ENCODE results near the gene PEX5. TPM values are rescaled to one million over a fixed set of nuclear protein-coding genes. Genes with fewer than 3 reads are reported as not detected.

PEX5 gene
- total RNA-seq (10 to 100 TPM; 25.7 to 37.7 (median 34.1) TPM), polyA plus RNA-seq (10 to 100 TPM; 14.9 to 21.6 TPM)

DNA sequence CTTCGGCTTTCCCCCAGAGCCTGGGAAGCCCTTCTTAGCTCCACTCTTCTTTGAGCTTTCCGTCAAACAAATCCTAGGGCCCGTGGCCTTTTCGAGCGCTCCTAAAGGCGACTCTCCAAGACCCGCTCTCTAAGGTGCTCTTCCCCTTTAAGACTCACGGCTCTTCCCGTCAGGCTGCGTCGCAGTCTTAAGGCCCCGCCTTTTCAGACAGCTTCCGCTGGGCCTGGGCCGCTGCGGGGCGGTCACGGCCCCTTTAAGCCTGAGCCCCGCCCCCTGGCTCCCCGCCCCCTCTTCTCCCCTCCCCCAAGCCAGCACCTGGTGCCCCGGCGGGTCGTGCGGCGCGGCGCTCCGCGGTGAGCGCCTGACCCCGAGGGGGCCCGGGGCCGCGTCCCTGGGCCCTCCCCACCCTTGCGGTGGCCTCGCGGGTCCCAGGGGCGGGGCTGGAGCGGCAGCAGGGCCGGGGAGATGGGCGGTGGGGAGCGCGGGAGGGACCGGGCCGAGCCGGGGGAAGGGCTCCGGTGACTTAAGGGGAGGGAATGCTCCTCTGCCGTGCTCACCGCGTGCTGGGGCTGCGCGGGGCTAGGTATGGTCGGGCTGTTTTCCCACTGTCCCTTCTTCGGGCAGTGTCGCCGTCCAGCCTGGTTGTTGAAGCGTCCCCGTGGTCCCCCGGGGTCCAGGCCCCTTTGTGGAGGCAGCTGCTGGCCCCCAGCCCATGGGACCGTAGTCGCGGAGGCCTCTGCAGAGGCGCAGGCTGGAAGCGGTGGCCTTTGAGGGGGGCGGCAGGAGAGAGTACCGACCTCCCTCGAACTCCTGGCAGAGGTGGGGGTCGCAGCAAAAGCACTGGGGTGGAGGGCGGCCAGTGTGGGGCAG lies at the start of gene PEX5:
Gene PEX5 (plus strand): TSS at position 289 of the 870 bp plus-strand sequence. CDS start 692 bp downstream, outside the sequence.
- peak within 1 kb of the TSS; percentile 60 to 92 (median 76) for H3K4me3 ChIP-seq
- no peaks in the 10 kb centered on the region for H3K9me3 ChIP-seq
- intact Hi-C loops (cut with DNase I) = no loop called here
- H3K36me3 ChIP-seq = peaks cover 0 to 4% (median 0%) of the 10 kb centered on the region in 3 donors
- peaks cover 0 to 10% (median 6%) of the 10 kb centered on the region in 3 donors for H3K4me1 ChIP-seq
- FAIRE-seq (no peak), ATAC-seq (peak; percentile 95 to 97 (median 96)), DNase-seq (peak; percentile 89 to 95 (median 90))
- TF ChIP-seq, protein P1, sequence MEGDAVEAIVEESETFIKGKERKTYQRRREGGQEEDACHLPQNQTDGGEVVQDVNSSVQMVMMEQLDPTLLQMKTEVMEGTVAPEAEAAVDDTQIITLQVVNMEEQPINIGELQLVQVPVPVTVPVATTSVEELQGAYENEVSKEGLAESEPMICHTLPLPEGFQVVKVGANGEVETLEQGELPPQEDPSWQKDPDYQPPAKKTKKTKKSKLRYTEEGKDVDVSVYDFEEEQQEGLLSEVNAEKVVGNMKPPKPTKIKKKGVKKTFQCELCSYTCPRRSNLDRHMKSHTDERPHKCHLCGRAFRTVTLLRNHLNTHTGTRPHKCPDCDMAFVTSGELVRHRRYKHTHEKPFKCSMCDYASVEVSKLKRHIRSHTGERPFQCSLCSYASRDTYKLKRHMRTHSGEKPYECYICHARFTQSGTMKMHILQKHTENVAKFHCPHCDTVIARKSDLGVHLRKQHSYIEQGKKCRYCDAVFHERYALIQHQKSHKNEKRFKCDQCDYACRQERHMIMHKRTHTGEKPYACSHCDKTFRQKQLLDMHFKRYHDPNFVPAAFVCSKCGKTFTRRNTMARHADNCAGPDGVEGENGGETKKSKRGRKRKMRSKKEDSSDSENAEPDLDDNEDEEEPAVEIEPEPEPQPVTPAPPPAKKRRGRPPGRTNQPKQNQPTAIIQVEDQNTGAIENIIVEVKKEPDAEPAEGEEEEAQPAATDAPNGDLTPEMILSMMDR (IDR thresholded peaks at IDR 0.05) = no peak
- peak within 1 kb of the TSS; percentile 75 to 89 (median 77) for H3K27ac ChIP-seq
- no peaks in the 10 kb centered on the region for H3K27me3 ChIP-seq
- 1% methylated on average over 45 to 68 of the region's 68 CpGs for WGBS, 2 donors

DNA sequence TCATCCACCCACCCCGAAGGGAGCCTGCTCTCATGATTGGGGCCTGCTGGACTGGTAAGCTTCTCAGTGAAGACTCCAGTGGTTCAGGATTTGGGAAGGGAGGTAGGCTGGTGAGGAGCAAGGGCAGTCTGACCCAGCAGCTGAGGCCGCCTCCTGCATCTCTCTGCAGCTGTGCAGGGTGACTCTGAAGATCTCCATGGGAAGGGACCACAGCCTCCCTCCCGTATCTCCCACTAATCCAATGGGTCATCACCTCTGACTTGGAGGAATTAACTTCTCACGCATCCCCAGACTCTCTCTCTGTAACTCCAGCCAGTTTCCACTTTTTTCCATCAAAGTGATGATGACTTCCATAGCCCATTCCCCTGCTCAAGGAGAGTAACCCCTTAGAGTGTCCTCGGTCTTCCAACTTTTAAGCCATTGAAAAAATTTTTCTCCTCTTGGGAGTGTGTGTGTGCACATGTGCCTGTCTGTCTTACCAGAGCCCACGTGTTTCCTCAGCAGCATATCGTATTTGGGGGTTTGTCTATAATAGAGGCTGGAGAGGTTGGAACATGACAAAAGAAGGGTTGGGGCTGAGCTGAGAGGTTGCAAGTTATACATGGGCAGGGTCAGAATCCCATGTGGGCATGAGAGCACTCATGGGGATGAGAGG lies 48.0 kb upstream of the PEX5 start:
- Histone ChIP-seq H3K36me3 (peaks cover 0 to 10% (median 0%) of the 10 kb centered on the region in 3 donors), H3K27me3 (no peaks in the 10 kb centered on the region), H3K9me3 (no peaks in the 10 kb centered on the region), H3K4me1 (no peaks in the 10 kb centered on the region), H3K4me3 (no peak overlapping the region), H3K27ac (no peak overlapping the region)
- 79% methylated on average over 7 of the region's 7 CpGs for WGBS, 2 donors
- intact Hi-C loops (cut with DNase I) = no loop called here
- FAIRE-seq (no peak), ATAC-seq (no peak), DNase-seq (no peak)
- TF ChIP-seq, protein P1 (IDR thresholded peaks at IDR 0.05) = no peak

DNA sequence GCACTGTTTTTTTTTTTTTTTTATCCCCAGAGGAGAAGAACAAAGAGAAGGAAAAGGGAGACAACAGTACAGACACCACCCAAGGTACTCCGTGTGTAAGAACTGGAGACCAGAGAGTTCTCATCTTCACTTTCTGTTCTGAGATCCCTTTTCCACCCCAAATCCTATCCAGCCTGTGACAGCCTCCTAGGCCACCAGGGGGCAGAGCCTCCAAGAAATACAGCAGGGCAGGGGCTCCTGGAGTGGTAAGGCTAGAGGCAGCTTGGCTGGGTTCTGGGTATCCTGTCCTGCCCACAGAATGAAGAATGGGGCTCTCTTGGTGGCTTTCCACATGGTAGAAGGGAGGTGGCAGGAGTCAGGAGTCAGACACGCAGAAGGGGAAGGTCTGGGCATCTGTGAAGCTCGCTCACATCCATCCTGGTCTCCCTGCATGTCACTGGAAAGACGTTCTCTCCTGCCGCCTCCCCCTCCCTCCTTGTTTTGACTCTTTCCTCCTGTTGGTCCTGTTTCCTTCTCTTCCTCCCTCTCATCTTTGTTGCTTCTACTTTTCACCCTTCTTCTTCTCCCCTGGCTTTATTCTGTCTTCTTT lies 47.3 kb upstream of the PEX5 start:
- DNase-seq (peak in 1 of 6 donors; percentile 43), ATAC-seq (peak in 3 of 4 donors; percentile 78 to 84 (median 80)), FAIRE-seq (no peak)
- no peak overlapping the region for H3K27ac ChIP-seq
- H3K4me3 ChIP-seq = no peak overlapping the region
- 65 to 68% methylated on average over 5 of the region's 5 CpGs for WGBS, 2 donors
- TF ChIP-seq, protein P1 (IDR thresholded peaks at IDR 0.05) = peak; percentile 7 to 67 (median 51)
- H3K4me1 ChIP-seq = no peaks in the 10 kb centered on the region
- no peaks in the 10 kb centered on the region for H3K27me3 ChIP-seq
- H3K36me3 ChIP-seq = peaks cover 0 to 3% (median 0%) of the 10 kb centered on the region in 3 donors
- intact Hi-C loops (cut with DNase I) = no loop called here
- no peaks in the 10 kb centered on the region for H3K9me3 ChIP-seq

DNA sequence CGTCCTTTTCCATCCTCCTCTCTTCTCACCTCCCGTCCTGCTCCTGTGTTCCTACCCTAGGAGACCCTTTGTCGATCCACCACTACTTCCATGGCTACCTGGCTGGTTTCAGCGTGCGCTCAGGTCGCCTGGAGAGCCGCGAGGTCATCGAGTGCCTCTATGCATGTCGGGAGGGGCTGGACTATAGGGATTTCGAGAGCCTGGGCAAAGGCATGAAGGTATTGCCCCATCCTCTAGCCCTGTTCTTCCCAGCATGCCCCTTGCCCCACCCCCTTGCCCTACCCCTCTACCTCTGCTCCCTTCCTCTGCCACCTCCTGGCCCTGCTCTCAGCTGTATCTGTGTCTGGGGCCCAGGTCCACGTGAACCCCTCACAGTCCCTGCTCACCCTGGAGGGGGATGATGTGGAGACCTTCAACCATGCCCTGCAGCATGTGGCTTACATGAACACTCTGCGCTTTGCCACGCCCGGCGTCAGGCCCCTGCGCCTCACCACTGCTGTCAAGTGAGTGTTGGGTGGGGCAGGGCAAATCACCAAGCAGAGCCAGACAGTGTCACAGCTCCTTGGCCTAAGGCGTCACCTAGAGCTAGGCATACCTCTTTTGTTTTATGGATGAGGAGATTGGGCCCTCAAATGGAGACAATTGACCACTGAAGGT lies 46.5 kb upstream of the PEX5 start:
- no peak overlapping the region for H3K4me3 ChIP-seq
- H3K9me3 ChIP-seq = no peaks in the 10 kb centered on the region
- TF ChIP-seq, protein P1 (IDR thresholded peaks at IDR 0.05) = no peak
- H3K27me3 ChIP-seq = no peaks in the 10 kb centered on the region
- DNase-seq (peak in 1 of 6 donors; percentile 33), ATAC-seq (no peak), FAIRE-seq (no peak)
- H3K36me3 ChIP-seq = peaks cover 0 to 3% (median 0%) of the 10 kb centered on the region in 3 donors
- H3K4me1 ChIP-seq = no peaks in the 10 kb centered on the region
- 91 to 92% methylated on average over 18 of the region's 18 CpGs for WGBS, 2 donors
- intact Hi-C loops (cut with DNase I) = no loop called here
- H3K27ac ChIP-seq = no peak overlapping the region
